Measurements from ENCODE around the gene DAPK1.

Gene DAPK1

GRCh38 chr9:87671478-87671877 lies 173.8 kb downstream of the DAPK1 start:
- DNase-seq (ENCODE audit: low read depth), result no peak

- DNase-seq (ENCODE audit: low read depth), result no peak
These were observed 174.3 kb downstream of the DAPK1 start for GRCh38 chr9:87671925-87672324.

GRCh38 chr9:87672586-87672985 lies 174.9 kb downstream of the DAPK1 start:
- no peak for DNase-seq (ENCODE audit: low read depth)

GRCh38 chr9:87673446-87674120 lies 175.9 kb downstream of the DAPK1 start:
- DNase-seq (ENCODE audit: low read depth), result no peak

- DNase-seq (ENCODE audit: low read depth), result no peak
These were observed 177.1 kb downstream of the DAPK1 start for GRCh38 chr9:87674565-87675299.

- no peak for DNase-seq (ENCODE audit: low read depth)
These were observed 178.3 kb downstream of the DAPK1 start for GRCh38 chr9:87675906-87676515.

GRCh38 chr9:87676976-87677775 lies 179.5 kb downstream of the DAPK1 start:
- no peak for DNase-seq (ENCODE audit: low read depth)

GRCh38 chr9:87677776-87678587 lies 180.3 kb downstream of the DAPK1 start:
- no peak for DNase-seq (ENCODE audit: low read depth)

GRCh38 chr9:87678650-87679355 lies 181.1 kb downstream of the DAPK1 start:
- peak; percentile 80 for DNase-seq (ENCODE audit: low read depth)

- DNase-seq (ENCODE audit: low read depth), result no peak
These were observed 183.8 kb downstream of the DAPK1 start for GRCh38 chr9:87681271-87682061.

- DNase-seq (ENCODE audit: low read depth), result no peak
These were observed 184.4 kb downstream of the DAPK1 start for GRCh38 chr9:87682085-87682484.

GRCh38 chr9:87682618-87683017 lies 185.0 kb downstream of the DAPK1 start:
- DNase-seq (ENCODE audit: low read depth), result no peak

- DNase-seq (ENCODE audit: low read depth), result no peak
These were observed 186.3 kb downstream of the DAPK1 start for GRCh38 chr9:87683751-87684626.

- DNase-seq (ENCODE audit: low read depth), result peak; percentile 61
These were observed 187.1 kb downstream of the DAPK1 start for GRCh38 chr9:87684627-87685219.

- DNase-seq (ENCODE audit: low read depth), result peak; percentile 59
These were observed 187.8 kb downstream of the DAPK1 start for GRCh38 chr9:87685441-87685840.

GRCh38 chr9:87685871-87686519 lies 188.3 kb downstream of the DAPK1 start:
- DNase-seq (ENCODE audit: low read depth), result no peak

GRCh38 chr9:87686520-87687090 lies 188.9 kb downstream of the DAPK1 start:
- no peak for DNase-seq (ENCODE audit: low read depth)

GRCh38 chr9:87687207-87687606 lies 189.5 kb downstream of the DAPK1 start:
- no peak for DNase-seq (ENCODE audit: low read depth)

Measured in ELR (cell line).